NCI-H82 (cell line): ENCODE results near the gene ZNF680.
"Not testable (repeated sequence)": the region's sequence is repeated elsewhere in the genome, so short reads cannot be mapped to it uniquely, and the experiment has no call there.

Experiments used
- DNase-seq: peaks from one replicate; lab custom pipeline; 2025; lab: John Stamatoyannopoulos, UW

ZNF680 gene

DNA sequence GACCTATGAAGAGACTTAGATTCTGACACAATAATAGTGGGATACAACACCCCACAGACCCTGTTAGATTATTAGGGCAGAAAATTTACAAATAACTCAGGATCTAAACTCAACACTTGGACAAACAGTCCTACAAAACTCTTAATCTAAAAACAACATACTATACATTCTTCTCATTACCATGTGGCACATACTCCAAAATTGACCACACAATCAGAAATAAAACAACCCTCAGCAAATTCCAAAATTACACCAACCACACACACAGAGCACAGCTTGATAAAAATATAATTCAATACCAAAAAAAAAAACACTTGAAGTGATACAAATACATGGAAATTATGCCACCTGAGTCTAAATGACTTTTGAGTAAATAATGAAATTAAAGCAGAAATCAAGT lies 7.8 kb downstream of the ZNF680 start:
- no peak for DNase-seq

- DNase-seq: not testable (repeated sequence)
Measured at GRCh38 chr7:64554188-64554587, 8.7 kb downstream of the ZNF680 start.

GRCh38 chr7:64551375-64552142 lies 11.3 kb downstream of the ZNF680 start:
- DNase-seq: no peak

- no peak for DNase-seq
Measured at GRCh38 chr7:64544010-64544409, 18.9 kb downstream of the ZNF680 start.

DNA sequence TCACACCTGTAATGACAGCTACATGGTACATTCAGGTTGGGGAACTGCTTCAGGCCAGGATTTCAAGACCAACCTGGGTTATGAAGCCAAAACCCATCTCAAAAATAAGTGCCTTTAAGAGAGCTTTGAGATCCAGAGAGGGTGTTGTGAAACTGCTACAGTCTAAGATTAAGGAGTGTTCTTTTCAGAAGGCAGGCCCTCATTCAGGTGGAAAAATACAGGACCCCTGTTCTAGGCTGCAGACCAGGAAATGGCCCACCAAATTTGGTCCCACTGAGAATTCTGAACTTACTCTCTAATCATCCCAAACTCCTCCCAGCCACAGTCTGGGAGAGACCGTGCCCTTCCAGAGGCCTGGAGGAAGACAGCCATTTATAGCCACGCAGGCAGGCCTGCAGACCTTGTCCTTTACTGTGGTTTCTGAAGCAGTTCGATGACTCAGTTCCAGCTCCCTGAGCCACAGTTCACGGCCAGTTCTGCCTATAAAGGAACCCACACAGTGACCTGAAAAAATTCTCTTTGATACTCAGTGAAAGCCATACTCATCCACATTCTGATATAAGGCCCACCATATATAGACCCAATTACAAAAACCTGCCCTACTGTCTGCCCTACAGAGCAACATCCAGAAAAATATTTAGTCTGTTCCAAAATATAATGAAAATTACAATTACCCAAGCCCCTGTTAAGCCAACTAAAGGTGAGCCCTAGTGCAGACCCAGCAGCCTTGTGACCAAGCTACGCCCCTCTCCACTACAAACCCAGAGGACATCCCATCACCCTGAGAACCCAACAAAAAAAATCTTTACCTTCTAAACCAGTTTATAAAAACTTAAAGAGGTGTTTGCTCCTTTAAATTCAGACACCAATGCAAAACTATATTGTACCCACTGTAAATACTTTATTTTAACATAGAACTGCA lies 21.2 kb downstream of the ZNF680 start:
- DNase-seq: no peak

DNA sequence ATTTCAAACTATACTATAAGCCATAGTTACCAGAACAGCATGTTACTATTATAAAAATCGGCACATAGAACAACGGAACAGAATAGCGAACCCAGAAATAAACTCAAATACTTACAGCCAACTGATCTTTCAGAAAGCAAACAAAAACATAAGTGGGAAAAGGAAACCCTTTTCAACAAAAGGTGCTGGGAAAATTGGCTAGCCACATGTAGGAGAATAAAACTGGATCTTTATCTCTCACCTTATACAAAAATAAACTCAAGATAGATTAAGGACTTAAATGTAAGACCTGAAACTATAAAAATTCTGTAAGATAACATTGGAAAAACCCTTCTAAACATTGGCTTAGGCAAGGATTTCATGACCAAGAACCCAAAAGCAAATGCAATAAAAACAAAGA lies 29.1 kb downstream of the ZNF680 start:
- no peak for DNase-seq

- no peak for DNase-seq
Measured at GRCh38 chr7:64528770-64529169, 34.1 kb downstream of the ZNF680 start.

DNA sequence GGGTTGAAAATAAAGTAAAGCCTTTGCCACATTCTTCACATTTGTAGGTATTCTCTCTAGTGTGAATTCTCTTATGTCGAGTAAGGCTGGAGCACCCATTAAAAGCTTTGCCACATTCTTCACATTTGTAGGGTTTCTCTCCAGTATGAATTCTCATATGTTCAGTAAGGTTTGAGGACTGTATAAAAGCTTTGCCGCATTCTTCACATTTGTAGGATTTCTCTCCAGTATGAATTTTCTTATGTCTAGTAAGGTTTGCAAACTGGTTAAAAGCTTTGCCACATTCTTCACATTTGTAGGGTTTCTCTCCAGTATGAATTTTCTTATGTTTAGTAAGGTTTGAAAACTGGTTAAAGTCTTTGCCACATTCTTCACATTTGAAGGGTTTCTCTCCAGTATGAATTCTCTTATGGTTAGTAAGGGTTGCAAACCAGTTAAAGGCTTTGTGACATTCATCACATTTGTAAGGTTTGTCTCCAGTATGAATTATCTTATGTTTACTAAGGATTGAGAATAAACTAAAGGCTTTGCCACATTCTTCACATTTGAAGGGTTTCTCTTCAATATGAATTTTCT lies 41.4 kb downstream of the ZNF680 start:
- DNase-seq: no peak

GRCh38 chr7:64516451-64516850 lies 46.4 kb downstream of the ZNF680 start:
- no peak for DNase-seq

GRCh38 chr7:64515781-64516180 lies 47.1 kb downstream of the ZNF680 start:
- no peak for DNase-seq

- DNase-seq: no peak
Measured at GRCh38 chr7:64515330-64515729, 47.5 kb downstream of the ZNF680 start.

- no peak for DNase-seq
Measured at GRCh38 chr7:64509583-64509982, 53.3 kb downstream of the ZNF680 start.

DNA sequence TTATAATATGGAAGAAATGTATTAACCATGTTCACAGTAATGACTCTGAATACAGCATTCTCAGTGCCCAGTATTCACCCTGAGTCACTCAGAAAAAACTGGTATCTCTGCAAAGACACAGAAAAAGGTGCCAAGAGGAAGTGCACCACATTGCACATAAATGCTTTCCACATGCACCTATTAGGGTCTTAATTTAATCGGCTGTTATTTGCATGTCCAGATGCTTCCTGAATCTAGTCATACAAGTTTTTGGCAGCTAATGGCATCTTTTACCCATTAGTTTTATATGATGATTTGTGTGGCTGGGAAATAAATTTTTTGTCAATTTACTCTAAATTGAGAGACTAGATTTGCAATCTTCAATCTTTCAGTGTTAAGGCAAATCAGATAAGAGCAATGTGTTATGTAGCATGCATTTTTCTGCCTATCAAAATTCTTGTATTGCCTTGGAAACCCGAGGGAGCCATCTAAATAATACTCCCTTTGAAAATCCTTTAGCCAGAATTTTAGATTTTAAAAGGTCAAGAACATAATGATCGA lies 58.2 kb downstream of the ZNF680 start:
- no peak for DNase-seq

DNA sequence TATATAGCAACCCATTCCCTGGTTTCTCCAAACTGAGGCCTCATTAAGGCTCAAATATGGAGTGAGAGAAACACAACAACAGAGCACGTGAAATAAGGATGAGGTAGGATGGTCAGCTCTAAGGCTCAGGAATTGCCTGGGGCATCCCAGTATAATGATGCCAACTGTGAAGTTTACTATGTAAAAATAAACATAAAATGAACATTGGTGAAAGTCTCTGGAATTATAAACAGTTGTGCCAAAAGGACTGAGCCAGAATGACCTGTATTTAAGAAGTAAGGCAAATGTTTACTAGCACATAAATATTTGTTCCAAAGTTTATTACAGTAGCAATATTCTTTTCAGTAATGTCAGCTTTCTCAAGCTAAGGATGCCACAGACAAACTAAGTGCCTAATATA lies 64.6 kb downstream of the ZNF680 start:
- DNase-seq: no peak

- DNase-seq: no peak
Measured at GRCh38 chr7:64494912-64495461, 67.9 kb downstream of the ZNF680 start.

GRCh38 chr7:64485623-64486022 lies 77.2 kb downstream of the ZNF680 start:
- DNase-seq: no peak
